Iris pigment epithelial cell (primary cell): ENCODE measurements around the gene CYREN.

ENCODE experiments used
- DNase-seq: peaks from one replicate; pipeline ENCODE4 v3.0.0-alpha.2; 2011; ENCODE audit warnings: low read depth

CYREN gene

GRCh38 chr7:135170274-135170997, at the start of gene CYREN:
Gene CYREN (minus strand): TSS chr7:135170707. CDS start chr7:135168922, 1,785 bp downstream.
- peak; percentile 94 for DNase-seq

DNA sequence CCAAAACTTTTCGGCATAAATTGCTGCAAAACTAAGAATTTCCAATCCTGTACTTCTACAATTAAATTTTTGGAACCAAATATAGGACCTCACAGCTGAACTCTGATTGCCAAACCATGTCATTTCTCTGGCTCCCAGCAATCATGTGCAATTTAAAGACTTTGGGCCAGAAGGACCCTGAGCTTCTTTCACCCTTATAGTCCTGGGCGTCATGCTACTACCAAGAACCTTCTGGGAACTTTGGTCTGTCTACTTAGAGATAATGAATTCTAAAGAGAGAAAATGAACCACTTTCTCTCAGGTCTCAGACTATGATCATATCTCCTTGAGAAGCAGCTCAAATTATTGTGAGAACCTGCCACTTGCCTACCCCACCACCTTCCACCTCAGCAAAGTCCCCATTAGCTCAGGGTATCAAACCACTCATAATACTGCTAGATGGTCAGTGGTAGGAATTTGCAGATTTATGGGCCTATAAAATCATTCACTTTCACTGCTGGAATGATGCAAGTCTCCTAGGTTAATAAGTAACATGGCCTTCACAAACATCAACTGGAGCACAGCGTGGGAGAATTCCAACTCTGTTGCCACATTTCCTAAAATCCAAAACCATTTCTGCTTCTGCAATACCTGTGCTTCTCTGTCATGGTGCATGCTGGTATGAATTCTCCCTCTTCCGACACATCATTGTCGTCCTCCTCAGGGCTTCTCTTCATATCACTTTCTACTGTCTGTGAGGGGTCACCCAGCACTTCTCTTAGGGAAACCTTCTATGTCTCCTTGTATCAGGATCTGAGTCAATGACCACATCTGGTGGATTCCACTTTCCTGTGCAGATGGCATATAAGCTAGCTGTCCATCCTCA, 47.4 kb upstream of the CYREN start:
- no peak for DNase-seq

DNA sequence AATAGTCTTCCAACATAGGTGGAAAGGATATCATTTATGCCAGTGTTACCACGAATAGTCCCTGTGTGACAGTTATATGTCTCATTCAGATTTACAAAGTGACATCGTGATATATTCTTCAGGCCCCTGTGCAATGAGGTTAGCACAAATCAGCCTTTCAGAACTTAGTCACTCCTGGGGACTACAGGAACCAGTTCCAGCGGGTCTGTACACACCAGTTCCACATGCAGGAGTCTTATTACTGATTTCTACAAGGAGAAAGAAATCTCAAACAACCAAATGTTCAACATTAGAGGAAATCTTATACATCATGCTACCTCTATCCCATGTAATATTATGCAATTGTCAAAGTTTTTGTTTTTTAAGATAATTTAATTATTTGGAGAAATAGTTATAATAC, 45.2 kb upstream of the CYREN start:
- no peak for DNase-seq

- no peak for DNase-seq
These were observed 44.7 kb upstream of the CYREN start for GRCh38 chr7:135215180-135215579.

- no peak for DNase-seq
These were observed 43.3 kb upstream of the CYREN start for GRCh38 chr7:135213831-135214230.

DNA sequence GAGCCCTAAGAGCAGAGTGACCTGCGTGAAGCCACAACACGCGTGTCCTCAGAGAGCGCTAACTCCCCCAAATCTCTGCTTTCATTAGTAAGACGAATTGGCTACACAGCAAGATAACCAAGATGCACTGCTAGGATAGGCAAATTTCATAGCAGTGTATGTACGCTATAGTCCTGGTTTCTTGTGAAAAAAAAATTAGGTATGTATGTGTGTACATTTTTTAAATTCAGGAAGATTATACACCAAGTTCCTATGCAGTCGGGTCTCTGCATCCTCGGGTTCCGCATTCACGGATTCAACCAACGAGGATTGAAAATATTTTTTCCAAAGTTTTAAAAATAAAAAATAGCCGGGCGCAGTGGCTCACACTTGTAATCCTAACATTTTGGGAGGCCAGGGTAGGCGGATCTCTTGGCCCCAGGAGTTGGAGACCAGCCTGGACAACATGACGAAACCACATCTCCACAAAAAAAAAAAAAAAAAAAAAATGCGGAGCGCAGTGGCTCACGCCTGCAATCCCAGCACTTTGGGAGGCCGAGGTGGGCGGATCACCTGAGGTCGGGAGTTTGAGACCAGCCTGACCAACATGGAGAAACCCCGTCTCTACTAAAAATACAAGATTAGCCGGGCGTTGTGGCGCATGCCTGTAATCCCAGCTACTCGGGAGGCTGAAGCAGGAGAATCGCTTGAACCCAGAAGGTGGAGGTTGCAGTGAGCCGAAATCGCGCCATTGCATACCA, 41.6 kb upstream of the CYREN start:
- DNase-seq: peak; percentile 27

DNA sequence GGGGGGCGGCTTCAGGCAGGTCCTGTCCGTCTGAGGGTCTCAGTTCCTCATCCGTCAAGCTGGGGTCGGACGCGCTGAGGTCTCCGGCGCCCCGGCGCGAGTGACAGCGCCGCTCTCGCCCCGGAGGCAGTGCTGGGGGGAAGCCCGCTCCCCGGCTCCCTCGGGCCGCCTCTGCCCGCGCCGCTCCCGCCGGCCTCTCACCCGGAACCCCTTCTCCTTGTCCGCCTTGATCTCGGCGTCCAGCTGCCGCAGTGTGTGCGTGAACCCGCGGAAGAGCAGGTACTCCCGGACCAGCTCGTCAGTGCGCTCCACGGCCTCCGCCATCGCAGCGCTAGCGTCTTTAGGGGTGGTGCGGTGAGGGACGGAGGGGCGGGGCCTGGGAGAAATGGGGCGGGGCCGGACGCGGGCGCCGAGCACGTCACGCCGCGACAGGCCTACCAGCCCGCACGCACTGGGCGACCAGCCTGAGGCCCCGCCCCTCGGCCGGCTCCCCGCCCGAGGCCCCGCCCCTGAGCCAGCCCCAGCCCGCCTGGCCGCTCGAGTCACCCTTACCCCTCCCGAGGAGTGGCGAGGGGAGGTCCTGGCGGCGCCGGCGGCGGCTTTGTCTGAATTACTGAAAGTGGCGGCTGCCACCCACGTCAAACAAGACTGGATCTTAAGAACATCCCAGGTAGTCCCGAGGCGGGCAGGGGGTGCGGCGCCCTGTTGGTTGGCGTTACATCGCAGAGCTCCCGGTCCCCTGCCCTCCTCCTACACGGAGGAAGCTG, 40.9 kb upstream of the CYREN start, which contains the start of gene WDR91:
WDR91 (minus strand) TSS at position 348 of the 767 bp plus-strand sequence; CDS start at position 324, 24 bp downstream.
- peak; percentile 89 for DNase-seq

DNA sequence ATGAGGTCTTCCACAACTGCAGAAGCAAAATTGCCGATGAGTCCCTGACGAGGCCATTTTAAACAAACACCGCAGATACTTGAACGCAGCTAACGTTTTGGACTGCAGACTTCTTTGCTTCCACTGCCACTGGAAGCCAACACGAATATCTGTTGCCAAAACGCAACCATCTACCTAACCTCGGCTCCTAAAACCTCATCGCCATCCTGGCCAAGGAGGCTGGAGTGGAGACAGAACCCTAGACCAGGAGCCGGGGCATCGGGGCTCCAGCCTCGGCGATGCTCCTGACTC, 40.3 kb upstream of the CYREN start:
- peak; percentile 31 for DNase-seq

DNA sequence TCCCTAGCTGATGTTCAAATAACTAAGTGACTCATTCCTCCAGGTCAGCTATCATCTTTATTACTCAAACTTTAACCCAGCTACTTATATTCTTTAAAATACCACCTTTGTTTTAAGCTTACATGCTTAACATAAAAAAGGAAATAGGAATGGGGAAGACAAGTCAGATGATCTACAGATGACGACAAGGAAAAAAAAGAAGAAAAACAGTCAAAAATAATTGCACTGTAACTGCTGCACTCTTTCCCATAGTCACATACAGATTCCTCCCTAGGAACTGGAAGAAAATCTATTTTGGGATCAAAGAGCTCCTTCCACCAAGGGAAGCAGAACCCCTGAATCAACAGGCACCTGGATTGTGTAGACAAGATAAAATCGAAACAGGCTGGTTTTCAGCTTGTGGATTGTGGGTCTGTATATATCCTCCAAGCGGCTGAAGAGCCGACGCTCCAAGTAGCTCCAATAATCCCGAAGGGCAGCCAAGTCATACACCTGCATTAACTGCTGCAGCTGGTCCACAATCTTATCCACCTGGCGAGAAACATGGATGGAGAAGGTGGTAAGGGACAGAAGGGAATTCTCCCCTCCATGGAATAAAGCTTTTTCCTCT, 38.8 kb upstream of the CYREN start:
- no peak for DNase-seq

DNA sequence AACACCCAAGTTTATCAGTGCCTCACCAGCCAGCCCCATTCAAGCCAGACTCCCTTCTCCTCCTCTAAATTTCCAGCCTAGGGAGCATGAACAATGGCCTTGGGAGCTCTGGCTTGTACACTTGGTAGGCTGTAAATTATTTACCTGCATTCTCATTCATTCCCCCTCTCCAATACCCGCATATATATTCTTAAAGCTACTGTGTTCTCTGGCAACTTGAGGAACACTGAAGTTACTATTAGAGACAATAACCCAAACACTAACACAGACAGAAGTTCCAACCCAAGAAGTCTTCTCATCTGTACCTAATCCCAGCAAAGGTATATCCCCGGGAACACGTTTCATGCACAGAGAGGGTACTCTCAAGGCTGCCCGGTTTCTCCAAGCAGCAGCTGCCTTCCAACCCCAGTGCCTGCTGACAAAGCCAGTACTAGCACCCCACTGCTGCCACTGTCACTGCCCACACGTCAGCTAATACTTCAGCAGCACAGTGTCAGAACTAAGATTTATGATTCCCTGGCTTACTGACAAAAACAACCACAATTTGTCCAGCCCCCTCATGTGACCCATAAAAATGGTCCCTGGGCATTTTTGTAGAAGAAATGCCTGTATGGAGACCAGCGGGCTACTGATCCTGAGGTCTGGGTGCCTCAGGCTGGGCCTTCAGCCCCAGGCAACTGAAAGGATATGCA, 37.7 kb upstream of the CYREN start:
- no peak for DNase-seq

DNA sequence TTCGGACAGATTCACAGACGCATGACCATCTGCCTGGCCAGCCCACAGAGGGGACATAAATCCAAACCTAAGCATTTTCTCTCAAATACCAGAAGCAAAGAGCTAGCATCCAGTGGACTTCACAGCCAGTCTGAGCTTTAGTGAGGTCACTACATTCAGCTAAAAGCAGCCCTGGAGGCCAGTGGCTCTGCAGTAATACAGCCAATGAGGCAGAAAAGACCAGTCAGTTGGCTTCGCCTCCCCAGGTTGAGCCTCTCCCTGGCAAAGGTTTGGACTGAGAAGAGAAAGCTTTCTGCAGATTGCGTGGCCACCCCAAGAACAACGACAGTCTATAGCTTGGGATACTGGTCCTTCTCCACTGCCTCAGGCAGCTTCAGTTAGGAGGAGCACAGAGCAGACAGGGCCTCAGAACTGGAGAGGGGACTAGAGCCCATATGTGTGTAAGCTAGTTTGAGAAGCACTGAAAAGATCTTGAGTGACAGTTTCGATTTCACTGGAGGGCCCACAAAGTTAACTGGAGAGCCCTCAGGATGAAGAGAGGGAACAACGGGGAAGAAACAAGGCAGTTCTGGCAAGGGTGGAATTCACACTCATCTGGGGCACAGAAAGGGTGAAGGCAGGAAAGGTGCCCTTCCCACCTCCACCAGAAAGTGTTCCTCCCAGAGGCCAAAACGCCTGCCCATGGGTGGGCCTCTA, 37.0 kb upstream of the CYREN start:
- DNase-seq: no peak

DNA sequence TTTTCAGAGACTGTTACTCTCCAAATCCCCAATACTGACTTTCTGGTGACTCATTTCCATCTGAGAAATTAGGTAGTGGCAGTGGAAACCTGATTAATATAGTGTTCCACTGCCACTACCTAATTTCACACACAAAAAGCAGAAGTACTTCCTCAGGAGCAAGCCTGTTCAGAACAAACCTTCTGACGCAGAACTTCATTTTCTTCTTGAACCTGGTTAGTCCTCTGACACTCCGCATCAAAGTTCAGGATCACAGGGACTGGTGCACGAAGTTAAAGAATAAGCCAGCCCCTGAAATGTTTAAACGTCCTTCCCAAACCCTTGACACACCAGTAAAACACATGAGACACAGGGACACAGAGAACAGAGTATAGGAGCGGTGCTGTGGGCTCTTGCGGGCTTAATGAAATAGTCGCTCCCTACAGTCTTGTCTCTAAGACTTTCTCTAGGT, 36.5 kb upstream of the CYREN start:
- no peak for DNase-seq

- no peak for DNase-seq
These were observed 35.3 kb upstream of the CYREN start for GRCh38 chr7:135205850-135206249.

DNA sequence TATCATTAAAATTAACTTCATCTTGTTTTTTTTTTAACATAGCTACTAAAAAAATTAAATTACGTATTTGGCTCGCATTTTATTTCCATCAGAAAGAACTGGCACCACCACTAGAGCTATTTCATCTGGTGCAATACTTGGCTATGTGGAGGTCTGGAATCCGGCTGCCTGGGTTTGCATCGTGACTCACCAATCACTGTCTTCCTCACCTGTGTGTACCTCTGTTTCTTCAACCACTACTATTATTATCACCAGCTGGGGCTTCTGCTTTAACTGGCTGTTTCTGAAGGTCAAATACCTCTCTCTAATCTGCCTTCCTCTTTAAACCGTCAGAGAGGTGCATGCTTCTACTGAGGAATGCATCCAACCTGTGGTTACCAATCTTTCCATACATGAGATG, 34.4 kb upstream of the CYREN start:
- peak; percentile 34 for DNase-seq

DNA sequence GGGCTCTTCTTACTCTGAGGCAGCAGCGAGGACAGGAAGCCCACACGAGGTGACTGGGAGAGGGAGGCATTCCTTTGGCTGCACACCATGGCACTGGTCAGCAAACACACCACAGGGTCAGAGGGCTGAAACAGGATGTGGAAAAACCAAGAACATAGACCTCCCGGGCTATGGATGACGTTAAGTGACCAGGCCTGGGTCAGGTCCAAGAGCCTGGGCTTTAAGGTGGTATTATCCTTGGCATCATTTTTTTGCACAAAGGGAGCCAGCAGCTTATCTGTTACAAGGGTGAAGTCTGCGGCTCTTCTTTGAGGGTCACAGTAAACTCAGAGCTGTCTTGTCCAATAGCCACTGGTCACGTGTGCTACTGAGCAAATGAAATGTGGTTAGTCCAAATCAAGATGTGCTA, 33.8 kb upstream of the CYREN start:
- DNase-seq: peak; percentile 76

DNA sequence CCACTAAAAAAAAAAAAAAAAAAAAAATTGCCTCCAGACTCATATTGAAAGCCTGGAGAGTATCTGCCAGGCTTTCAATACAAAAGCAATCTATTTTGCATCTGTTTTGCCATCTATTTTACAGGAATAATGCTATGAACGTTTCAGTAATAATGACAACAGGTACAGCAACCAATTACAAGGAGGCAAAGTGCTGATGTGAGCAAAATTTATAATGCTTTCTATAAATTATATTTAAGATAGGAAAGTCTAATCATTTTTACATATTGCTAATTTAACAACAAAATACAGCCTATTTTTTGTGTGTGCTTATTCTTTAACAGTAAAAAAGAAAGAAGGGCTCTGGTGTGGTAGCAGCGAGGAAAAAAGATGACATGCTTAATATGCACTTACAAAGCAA, 30.8 kb upstream of the CYREN start:
- no peak for DNase-seq

GRCh38 chr7:135200821-135201331, 30.4 kb upstream of the CYREN start:
- DNase-seq: peak; percentile 39

DNA sequence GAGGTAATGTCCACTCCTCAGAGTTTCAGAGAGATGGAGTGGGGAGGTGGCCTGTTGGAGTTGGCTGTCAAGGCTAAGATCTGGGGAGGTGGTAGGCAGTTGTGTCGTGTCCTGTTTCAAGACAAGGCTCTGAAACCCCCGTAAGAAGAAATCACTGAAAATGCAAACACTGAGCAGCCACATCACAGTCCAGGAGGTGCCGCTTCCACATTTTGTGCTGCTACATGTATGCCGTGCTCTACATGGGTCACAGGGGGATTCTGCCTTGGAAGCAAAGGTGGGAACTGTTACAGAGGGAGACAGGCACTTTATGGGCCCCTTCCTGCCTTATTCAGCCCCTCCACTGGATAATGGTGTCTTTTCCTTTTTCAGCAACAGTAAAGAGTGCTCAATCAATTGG, 28.9 kb upstream of the CYREN start:
- DNase-seq: no peak

- DNase-seq: peak; percentile 87
These were observed 27.6 kb upstream of the CYREN start for GRCh38 chr7:135197906-135198655.
